Neural cell (in vitro differentiated cells): ENCODE measurements around the gene ADM2. TPM values are rescaled to one million over a fixed set of nuclear protein-coding genes. Genes with fewer than 3 reads are reported as not detected.

Experiments used
- polyA plus RNA-seq: library from polyadenylated mRNA; depleted of rRNA; stranded (reverse); fragments of >200 nt; gene quantifications from 2 replicates; pipeline ENCODE4 v1.2.3, GENCODE V29; 2014

The ADM2 gene
- polyA plus RNA-seq, 1 donor from 2014 or later, result not detected

Other genes starting within 250 kb of the ADM2 start
- 74.5 and 89.1 TPM in 2 replicates for gene TUBGCP6, start 236.5 kb upstream of the ADM2 start, polyA plus RNA-seq
- gene HDAC10, start 230.3 kb upstream of the ADM2 start, polyA plus RNA-seq, result 39.1 and 40.5 TPM in 2 replicates
- 36.7 and 53.3 TPM in 2 replicates for gene MAPK12, start 219.9 kb upstream of the ADM2 start, polyA plus RNA-seq
- gene MAPK11, start 211.2 kb upstream of the ADM2 start, polyA plus RNA-seq, result 36.3 and 55.0 TPM in 2 replicates
- 38.6 and 57.4 TPM in 2 replicates for gene PLXNB2, start 173.9 kb upstream of the ADM2 start, polyA plus RNA-seq
- 51.0 and 58.9 TPM in 2 replicates for gene DENND6B, start 154.5 kb upstream of the ADM2 start, polyA plus RNA-seq
- gene PPP6R2, start 138.2 kb upstream of the ADM2 start, polyA plus RNA-seq, result 84.6 and 85.4 TPM in 2 replicates
- 58.9 and 90.1 TPM in 2 replicates for gene SBF1, start 6.5 kb upstream of the ADM2 start, polyA plus RNA-seq
- gene MIOX, start 5.3 kb downstream of the ADM2 start, polyA plus RNA-seq, result not detected in 2 replicates
- gene LMF2, start 26.2 kb downstream of the ADM2 start, polyA plus RNA-seq, result 76.5 and 85.2 TPM in 2 replicates
- gene NCAPH2, start 26.7 kb downstream of the ADM2 start, polyA plus RNA-seq, result 76.8 and 81.1 TPM in 2 replicates
- 8.1 and 9.6 TPM in 2 replicates for gene SCO2, start 44.1 kb downstream of the ADM2 start, polyA plus RNA-seq
- 0.54 and 0.87 TPM in 2 replicates for gene TYMP, start 48.5 kb downstream of the ADM2 start, polyA plus RNA-seq
- not detected in 2 replicates for gene KLHDC7B, start 64.4 kb downstream of the ADM2 start, polyA plus RNA-seq
- gene SYCE3, start 81.4 kb downstream of the ADM2 start, polyA plus RNA-seq, result not detected in 2 replicates
- gene CPT1B, start 96.9 kb downstream of the ADM2 start, polyA plus RNA-seq, result 72.4 and 75.1 TPM in 2 replicates
- gene CHKB, start 101.3 kb downstream of the ADM2 start, polyA plus RNA-seq, result 170 and 173 TPM in 2 replicates
- gene MAPK8IP2, start 119.2 kb downstream of the ADM2 start, polyA plus RNA-seq, result 48.0 and 54.5 TPM in 2 replicates
- 32.5 and 41.4 TPM in 2 replicates for gene ARSA, start 146.6 kb downstream of the ADM2 start, polyA plus RNA-seq
- gene SHANK3, start 191.3 kb downstream of the ADM2 start, polyA plus RNA-seq, result 5.5 and 6.3 TPM in 2 replicates